Activated T-cell treated with anti-CD3 and anti-CD28 coated beads for 48 hours (primary cell): Measurements from ENCODE around the gene ZSCAN32.

ENCODE experiments used
- DNase-seq: peaks from one replicate; pipeline ENCODE4 v3.0.0-alpha.2; 2020; ENCODE audit warnings: low read depth

ZSCAN32 gene

GRCh38 chr16:3356118-3356517 lies 44.7 kb downstream of the ZSCAN32 start:
- DNase-seq = no peak

GRCh38 chr16:3355589-3355988 lies 45.2 kb downstream of the ZSCAN32 start, which contains the start of gene OR2C1:
OR2C1 (plus strand) TSS chr16:3355889; CDS start chr16:3355941, 52 bp downstream.
- DNase-seq = no peak

GRCh38 chr16:3349175-3349574 lies 51.6 kb downstream of the ZSCAN32 start:
- no peak for DNase-seq

GRCh38 chr16:3348547-3349167 lies 52.1 kb downstream of the ZSCAN32 start:
- no peak for DNase-seq

- no peak for DNase-seq
Observed at GRCh38 chr16:3347586-3347985, 53.2 kb downstream of the ZSCAN32 start.

- DNase-seq = no peak
Observed at GRCh38 chr16:3346041-3346440, 54.8 kb downstream of the ZSCAN32 start.
